WERI-Rb-1 (cell line): ENCODE data around the gene RS1.

ENCODE experiments used
- DNase-seq: peaks from one replicate; pipeline ENCODE4 v3.0.0-alpha.2; 2020
- H3K27ac ChIP-seq: fragments of 250-450 bp; sonication (Bioruptor Pico); 2 replicates; pipeline ENCODE4 v1.5.1; 2020; ENCODE audit warnings: mild to moderate bottlenecking, moderate library complexity
- H3K27me3 ChIP-seq: fragments of 250-450 bp; sonication (Bioruptor Pico); 2 replicates; pipeline ENCODE4 v1.5.1; 2021; ENCODE audit warnings: mild to moderate bottlenecking, low read depth, moderate library complexity; ENCODE audit not compliant: insufficient read depth, severe bottlenecking
- H3K36me3 ChIP-seq: fragments of 250-450 bp; sonication (Bioruptor Pico); 2 replicates; pipeline ENCODE4 v1.5.1; 2020; ENCODE audit warnings: mild to moderate bottlenecking, moderate library complexity
- H3K4me3 ChIP-seq: 2 replicates; pipeline ENCODE4 v1.5.1; 2011; ENCODE audit warnings: low read depth, mild to moderate bottlenecking, control low read depth, low read length
- H3K9me3 ChIP-seq: fragments of 250-450 bp; sonication (Bioruptor Pico); 2 replicates; pipeline ENCODE4 v1.5.1; 2021; ENCODE audit warnings: mild to moderate bottlenecking, moderate library complexity; ENCODE audit not compliant: severe bottlenecking
- TF ChIP-seq, protein P1 (sequence below): IDR thresholded peaks from 2 replicates; pipeline ENCODE4 v1.5.1; 2011; ENCODE audit warnings: low read depth, mild to moderate bottlenecking, control low read depth, inconsistent platforms, low read length

Gene RS1

DNA sequence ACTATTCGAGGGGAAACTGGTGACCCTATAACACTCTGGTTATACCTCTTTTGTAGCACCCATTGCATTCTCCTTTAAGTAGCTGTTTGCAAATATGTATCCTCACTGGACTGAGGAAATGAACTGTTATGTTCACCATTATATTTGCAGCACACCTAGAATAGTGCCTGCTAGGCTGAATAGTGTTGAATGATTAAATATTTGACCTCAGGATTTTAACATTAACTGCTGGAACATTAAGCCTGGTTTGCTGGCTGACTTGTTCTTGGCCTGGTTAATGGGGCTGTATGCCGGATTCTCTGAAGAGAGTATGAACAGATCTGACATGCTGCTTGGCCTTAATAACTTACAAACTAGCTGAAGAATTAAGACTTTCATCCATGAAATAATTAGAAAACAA lies 80.1 kb downstream of the RS1 start:
- DNase-seq: no peak
- H3K9me3 ChIP-seq: no peaks in the 10 kb centered on the region
- no peak overlapping the region for H3K4me3 ChIP-seq
- H3K27me3 ChIP-seq: no peaks in the 10 kb centered on the region
- TF ChIP-seq, protein P1, sequence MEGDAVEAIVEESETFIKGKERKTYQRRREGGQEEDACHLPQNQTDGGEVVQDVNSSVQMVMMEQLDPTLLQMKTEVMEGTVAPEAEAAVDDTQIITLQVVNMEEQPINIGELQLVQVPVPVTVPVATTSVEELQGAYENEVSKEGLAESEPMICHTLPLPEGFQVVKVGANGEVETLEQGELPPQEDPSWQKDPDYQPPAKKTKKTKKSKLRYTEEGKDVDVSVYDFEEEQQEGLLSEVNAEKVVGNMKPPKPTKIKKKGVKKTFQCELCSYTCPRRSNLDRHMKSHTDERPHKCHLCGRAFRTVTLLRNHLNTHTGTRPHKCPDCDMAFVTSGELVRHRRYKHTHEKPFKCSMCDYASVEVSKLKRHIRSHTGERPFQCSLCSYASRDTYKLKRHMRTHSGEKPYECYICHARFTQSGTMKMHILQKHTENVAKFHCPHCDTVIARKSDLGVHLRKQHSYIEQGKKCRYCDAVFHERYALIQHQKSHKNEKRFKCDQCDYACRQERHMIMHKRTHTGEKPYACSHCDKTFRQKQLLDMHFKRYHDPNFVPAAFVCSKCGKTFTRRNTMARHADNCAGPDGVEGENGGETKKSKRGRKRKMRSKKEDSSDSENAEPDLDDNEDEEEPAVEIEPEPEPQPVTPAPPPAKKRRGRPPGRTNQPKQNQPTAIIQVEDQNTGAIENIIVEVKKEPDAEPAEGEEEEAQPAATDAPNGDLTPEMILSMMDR: no peak
- H3K27ac ChIP-seq: no peak overlapping the region
- peaks cover 93% of the 10 kb centered on the region for H3K36me3 ChIP-seq
